Measurements from ENCODE around the gene ASIC5.
A peak's percentile ranks its signal among the peaks of the same experiment; 100 is the strongest.

The ASIC5 gene

GRCh38 chr4:155794589-155795236 lies 71.4 kb downstream of the ASIC5 start:
- Histone ChIP-seq H2AFZ (ENCODE audit: low read depth, low read length, severe bottlenecking) (no peak overlapping the region), H3K9me2 (replicated peaks; ENCODE audit: insufficient read depth, low read length) (no peaks in the 10 kb centered on the region), H3K27ac (ENCODE audit: low read depth, low read length) (no peak overlapping the region), H3K36me3 (ENCODE audit: low read length) (no peaks in the 10 kb centered on the region), H4K20me1 (ENCODE audit: low read depth, low read length) (no peaks in the 10 kb centered on the region), H3K9ac (ENCODE audit: low read length) (no peak overlapping the region), H3K79me2 (ENCODE audit: insufficient read depth, low read length) (no peaks in the 10 kb centered on the region), H3K9me3 (ENCODE audit: insufficient read depth, low read length) (no peaks in the 10 kb centered on the region), H3K4me2 (ENCODE audit: low read depth, low read length, poor library complexity, severe bottlenecking) (no peak overlapping the region), H3K27me3 (ENCODE audit: low read length) (no peaks in the 10 kb centered on the region), H3K4me3 (ENCODE audit: insufficient read depth, low read length, poor library complexity, severe bottlenecking) (no peak overlapping the region), H3F3A (ENCODE audit: insufficient read depth) (no peaks in the 10 kb centered on the region)
- no peak for TF ChIP-seq CTCF (IDR thresholded peaks at IDR 0.05; ENCODE audit: insufficient read depth, low read length, poor library complexity, severe bottlenecking)
- no peak for TF ChIP-seq EZH2phosphoT487 (conservative IDR thresholded peaks at IDR 0.05; ENCODE audit: low read length)

GRCh38 chr4:155789982-155790381 lies 76.1 kb downstream of the ASIC5 start:
- Histone ChIP-seq H3K27me3 (ENCODE audit: low read length) (no peaks in the 10 kb centered on the region), H3K9ac (ENCODE audit: low read length) (no peak overlapping the region), H4K20me1 (ENCODE audit: low read depth, low read length) (no peaks in the 10 kb centered on the region), H3K36me3 (ENCODE audit: low read length) (no peaks in the 10 kb centered on the region), H3K4me3 (ENCODE audit: insufficient read depth, low read length, poor library complexity, severe bottlenecking) (no peak overlapping the region), H3K27ac (ENCODE audit: low read depth, low read length) (no peak overlapping the region), H3F3A (ENCODE audit: insufficient read depth) (no peaks in the 10 kb centered on the region), H3K79me2 (ENCODE audit: insufficient read depth, low read length) (no peaks in the 10 kb centered on the region), H2AFZ (ENCODE audit: low read depth, low read length, severe bottlenecking) (no peak overlapping the region), H3K9me2 (replicated peaks; ENCODE audit: insufficient read depth, low read length) (no peaks in the 10 kb centered on the region), H3K9me3 (ENCODE audit: insufficient read depth, low read length) (no peaks in the 10 kb centered on the region), H3K4me2 (ENCODE audit: low read depth, low read length, poor library complexity, severe bottlenecking) (no peak overlapping the region)
- no peak for TF ChIP-seq EZH2phosphoT487 (conservative IDR thresholded peaks at IDR 0.05; ENCODE audit: low read length)

GRCh38 chr4:155789391-155789790 lies 76.7 kb downstream of the ASIC5 start:
- H3K36me3 ChIP-seq (ENCODE audit: low read length): no peaks in the 10 kb centered on the region
- no peak overlapping the region for H3K4me2 ChIP-seq (ENCODE audit: low read depth, low read length, poor library complexity, severe bottlenecking)
- TF ChIP-seq CTCF (IDR thresholded peaks at IDR 0.05; ENCODE audit: insufficient read depth, low read length, poor library complexity, severe bottlenecking) (no peak), EZH2phosphoT487 (conservative IDR thresholded peaks at IDR 0.05; ENCODE audit: low read length) (no peak)
- H4K20me1 ChIP-seq (ENCODE audit: low read depth, low read length): no peaks in the 10 kb centered on the region
- H2AFZ ChIP-seq (ENCODE audit: low read depth, low read length, severe bottlenecking): no peak overlapping the region
- no peak overlapping the region for H3K4me3 ChIP-seq (ENCODE audit: insufficient read depth, low read length, poor library complexity, severe bottlenecking)
- H3K79me2 ChIP-seq (ENCODE audit: insufficient read depth, low read length): no peaks in the 10 kb centered on the region
- no peak overlapping the region for H3K27ac ChIP-seq (ENCODE audit: low read depth, low read length)
- no peaks in the 10 kb centered on the region for H3K9me3 ChIP-seq (ENCODE audit: insufficient read depth, low read length)
- H3K27me3 ChIP-seq (ENCODE audit: low read length): no peaks in the 10 kb centered on the region
- H3K9me2 ChIP-seq (replicated peaks; ENCODE audit: insufficient read depth, low read length): no peaks in the 10 kb centered on the region
- H3K9ac ChIP-seq (ENCODE audit: low read length): no peak overlapping the region
- H3F3A ChIP-seq (ENCODE audit: insufficient read depth): no peaks in the 10 kb centered on the region

- Histone ChIP-seq H4K20me1 (ENCODE audit: low read depth, low read length) (no peaks in the 10 kb centered on the region), H3K4me3 (ENCODE audit: insufficient read depth, low read length, poor library complexity, severe bottlenecking) (no peak overlapping the region), H2AFZ (ENCODE audit: low read depth, low read length, severe bottlenecking) (no peak overlapping the region), H3K27me3 (ENCODE audit: low read length) (no peaks in the 10 kb centered on the region), H3F3A (ENCODE audit: insufficient read depth) (no peaks in the 10 kb centered on the region), H3K79me2 (ENCODE audit: insufficient read depth, low read length) (no peaks in the 10 kb centered on the region), H3K27ac (ENCODE audit: low read depth, low read length) (no peak overlapping the region), H3K9me3 (ENCODE audit: insufficient read depth, low read length) (no peaks in the 10 kb centered on the region), H3K9ac (ENCODE audit: low read length) (no peak overlapping the region), H3K36me3 (ENCODE audit: low read length) (no peaks in the 10 kb centered on the region), H3K4me2 (ENCODE audit: low read depth, low read length, poor library complexity, severe bottlenecking) (no peak overlapping the region), H3K9me2 (replicated peaks; ENCODE audit: insufficient read depth, low read length) (no peaks in the 10 kb centered on the region)
- TF ChIP-seq EZH2phosphoT487 (conservative IDR thresholded peaks at IDR 0.05; ENCODE audit: low read length) (no peak), CTCF (IDR thresholded peaks at IDR 0.05; ENCODE audit: insufficient read depth, low read length, poor library complexity, severe bottlenecking) (peak; percentile 32)
Observed at GRCh38 chr4:155787113-155787710, 78.9 kb downstream of the ASIC5 start.

Measured in SU-DHL-6 (cell line).